Cardiac ventricle fibroblast (primary cell): ENCODE results near the gene CTNNBIP1. TPM values are rescaled to one million over a fixed set of nuclear protein-coding genes. Genes with fewer than 3 reads are reported as not detected.

Source experiments
- total RNA-seq: library from RNA; depleted of rRNA; stranded (reverse); fragments of >200 nt; gene quantifications from 2 replicates; pipeline ENCODE4 v1.2.3, GENCODE V29; 2015

Gene CTNNBIP1
- 16.1 and 19.5 TPM in 2 replicates for total RNA-seq

GRCh38 chr1:9910076-9910422 is at the start of gene CTNNBIP1:
TSS of gene CTNNBIP1 (minus strand) at chr1:9910269. CDS start at chr1:9872064, 38,205 bp downstream.

GRCh38 chr1:9942939-9943788 is 33.1 kb upstream of the CTNNBIP1 start, which contains the start of the genes LZIC and NMNAT1:
TSS of gene LZIC (minus strand) at chr1:9943391. CDS start at chr1:9936619, 6,772 bp downstream.
TSS of gene NMNAT1 (plus strand) at chr1:9943475. CDS start at chr1:9972074, 28,599 bp downstream.

GRCh38 chr1:9823943-9824701 is 85.9 kb downstream of the CTNNBIP1 start, which contains the start of gene CLSTN1:
TSS of gene CLSTN1 (minus strand) at chr1:9823965. CDS start at chr1:9823733, 232 bp downstream.

Other genes with a start within 250 kb of the CTNNBIP1 start
- 69.8 TPM in 2 replicates for gene CLSTN1, start 86.3 kb downstream of the CTNNBIP1 start, total RNA-seq
- 20.6 and 25.0 TPM in 2 replicates for gene LZIC, start 33.1 kb upstream of the CTNNBIP1 start, total RNA-seq
- gene NMNAT1, start 33.2 kb upstream of the CTNNBIP1 start, total RNA-seq = 10.2 and 12.5 TPM in 2 replicates
- not detected in 2 replicates for gene RBP7, start 87.0 kb upstream of the CTNNBIP1 start, total RNA-seq
- 45.3 and 48.7 TPM in 2 replicates for gene UBE4B, start 122.7 kb upstream of the CTNNBIP1 start, total RNA-seq